Uterus (tissue), 2 donors: ENCODE results near the gene NPIPA7.
"Not testable (repeated sequence)": the region's sequence is repeated elsewhere in the genome, so short reads cannot be mapped to it uniquely, and the experiment has no call there.

Source experiments
- CTCF ChIP-seq, 4 experiments: fragments of 200-600 bp in 2 of 4; fragments of 450-650 bp in 2 of 4; sonication (generic) in 2 of 4; IDR thresholded peaks; one replicate each; pipeline ENCODE4 v1.5.1; 2016 to 2019; ENCODE audit warnings: antibody characterized with exemption in 4 of 4, mild to moderate bottlenecking in 2 of 4, moderate library complexity in 1 of 4
- POLR2A ChIP-seq, 2 donors: fragments of 450-650 bp; IDR thresholded peaks; one replicate each; pipeline ENCODE4 v1.6.1; 2016; ENCODE audit warnings: antibody characterized with exemption in 2 of 2, mild to moderate bottlenecking in 1 of 2, moderate library complexity in 1 of 2

- not testable (repeated sequence) for TF ChIP-seq CTCF, POLR2A (IDR thresholded peaks at IDR 0.05)
Measured at GRCh38 chr16:16369081-16369856, 9.7 kb upstream of the NPIPA7 start.
